Measurements from ENCODE around the gene ZBTB21.
A peak's percentile ranks its signal among the peaks of the same experiment; 100 is the strongest.

The ZBTB21 gene

GRCh38 chr21:41992576-41992975 lies 17.6 kb downstream of the ZBTB21 start:
- DNase-seq (ENCODE audit: low read depth): peak; percentile 14

- DNase-seq (ENCODE audit: low read depth): no peak
Observed at GRCh38 chr21:41991659-41992058, 18.5 kb downstream of the ZBTB21 start.

DNA sequence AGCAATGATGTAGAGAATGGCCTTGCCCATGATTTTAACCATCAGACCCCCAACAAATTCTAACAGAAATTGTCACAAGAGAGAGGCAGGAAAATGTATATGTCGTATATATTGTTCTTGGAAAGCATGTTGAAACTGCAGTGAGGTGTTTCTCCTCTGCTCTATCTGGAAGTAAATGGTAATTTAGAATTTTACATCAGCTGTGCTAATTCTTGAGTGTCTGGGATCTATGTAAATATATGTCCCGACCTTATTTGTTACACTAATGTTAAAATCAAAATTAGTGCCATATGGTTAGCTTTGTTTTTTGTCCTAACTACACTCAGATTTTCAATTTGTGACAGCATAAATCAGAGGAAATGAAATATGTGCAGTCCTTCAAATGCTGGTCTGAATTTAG lies 20.5 kb downstream of the ZBTB21 start:
- DNase-seq (ENCODE audit: low read depth): no peak

GRCh38 chr21:41987310-41987709 lies 22.9 kb downstream of the ZBTB21 start:
- DNase-seq (ENCODE audit: low read depth): no peak

DNA sequence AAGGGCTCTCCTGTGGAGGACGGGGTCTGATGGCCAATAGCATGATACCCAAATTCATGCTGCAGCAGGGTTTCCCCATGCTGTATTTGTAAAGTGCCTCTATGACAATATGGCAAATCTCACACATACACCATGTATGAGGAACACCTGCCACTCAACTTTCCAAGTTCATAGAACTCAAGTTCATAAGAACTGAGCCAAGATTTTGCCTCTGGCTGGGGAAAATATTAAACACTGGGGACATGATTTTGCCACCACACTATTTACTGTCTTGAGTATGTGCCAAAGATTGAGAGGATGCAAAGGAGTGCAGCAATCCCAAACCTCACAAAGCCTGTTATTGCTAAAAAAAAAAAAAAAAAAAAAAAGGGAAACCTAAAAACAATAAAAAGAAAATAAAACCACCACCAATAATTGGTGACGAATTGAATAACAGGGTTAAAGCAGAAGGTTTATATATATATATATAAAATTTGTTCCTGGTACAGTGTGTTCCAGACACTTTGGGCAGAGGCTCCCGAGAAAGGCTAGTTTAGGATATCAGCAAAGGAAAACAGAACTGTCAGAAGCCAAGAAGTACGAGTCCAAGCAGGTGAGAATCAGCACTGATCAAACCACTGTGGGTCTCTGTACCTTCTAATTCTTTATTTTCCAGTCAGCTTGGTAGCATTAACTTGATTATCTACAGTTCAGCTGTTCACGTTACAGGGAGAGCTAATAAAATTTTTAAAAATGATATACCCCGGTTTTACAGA lies 24.3 kb downstream of the ZBTB21 start:
- no peak for DNase-seq (ENCODE audit: low read depth)

DNA sequence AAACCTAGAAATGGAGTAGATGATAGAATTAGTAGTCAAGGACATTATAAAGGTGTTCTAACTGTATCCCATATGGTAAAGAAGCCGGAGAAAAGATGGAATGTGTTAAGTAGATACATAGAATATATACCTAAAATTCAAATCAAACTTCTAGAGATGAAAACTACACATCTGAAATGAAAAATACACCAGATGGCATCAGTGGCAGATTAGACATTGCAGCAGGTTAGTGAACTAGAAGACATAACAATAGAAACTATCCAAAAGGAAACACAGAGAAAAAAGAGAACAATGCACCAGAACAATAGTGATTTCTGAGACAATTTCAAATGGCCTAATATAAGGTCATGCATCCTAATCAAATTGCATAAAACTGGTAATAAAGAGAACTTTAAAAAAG lies 26.9 kb downstream of the ZBTB21 start:
- no peak for DNase-seq (ENCODE audit: low read depth)

- peak; percentile 15 for DNase-seq (ENCODE audit: low read depth)
Observed at GRCh38 chr21:41980561-41980960, 29.6 kb downstream of the ZBTB21 start.

GRCh38 chr21:41979751-41980369 lies 30.3 kb downstream of the ZBTB21 start:
- no peak for DNase-seq (ENCODE audit: low read depth)

- DNase-seq (ENCODE audit: low read depth): no peak
Observed at GRCh38 chr21:41979335-41979734, 30.8 kb downstream of the ZBTB21 start.

GRCh38 chr21:41977034-41977950 lies 32.9 kb downstream of the ZBTB21 start:
- no peak for DNase-seq (ENCODE audit: low read depth)

- no peak for DNase-seq (ENCODE audit: low read depth)
Observed at GRCh38 chr21:41976611-41977010, 33.5 kb downstream of the ZBTB21 start.

DNA sequence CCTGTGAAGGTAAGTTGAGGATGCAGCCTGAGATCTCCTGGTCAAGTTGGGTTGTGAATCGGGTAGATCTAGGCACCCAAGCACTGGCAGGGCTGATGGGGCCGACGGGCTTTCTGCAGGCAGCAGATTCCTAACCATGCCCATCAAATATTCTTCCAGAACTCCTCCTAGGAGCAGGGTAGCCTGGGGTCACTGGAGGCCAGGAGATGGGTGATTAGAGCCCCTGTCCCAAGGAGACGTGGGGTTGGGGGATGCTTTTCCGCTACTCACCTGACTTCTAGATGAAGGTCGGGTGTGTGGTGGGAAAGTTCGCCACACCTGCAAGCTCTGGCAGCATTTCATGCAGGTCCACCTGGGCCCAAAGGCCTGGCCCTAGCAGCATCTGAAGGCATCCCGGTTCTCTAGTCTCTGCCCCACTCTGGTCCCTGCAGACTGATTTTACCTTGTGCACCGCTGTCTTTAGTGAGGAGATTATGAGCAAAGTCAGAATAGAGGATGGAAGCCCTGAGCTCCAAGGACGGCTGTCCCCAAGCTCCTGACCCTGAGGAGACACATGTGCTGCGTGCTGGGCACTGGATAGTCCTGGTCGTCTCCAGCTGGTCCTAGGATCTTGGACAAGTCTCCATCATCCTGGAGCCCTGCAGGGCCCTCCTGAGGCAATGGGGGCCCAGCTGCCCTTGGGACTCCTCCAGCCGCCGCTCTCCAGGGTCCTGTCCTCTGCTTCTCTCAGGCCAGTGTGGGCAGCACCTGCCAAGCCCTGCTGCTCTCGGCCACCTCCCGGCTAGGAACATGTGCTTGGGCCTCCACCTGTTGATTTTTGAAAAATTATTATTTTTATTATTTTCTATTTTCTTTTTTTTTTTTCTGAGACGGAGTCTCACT lies 34.5 kb downstream of the ZBTB21 start:
- peak; percentile 11 for DNase-seq (ENCODE audit: low read depth)

GRCh38 chr21:41974752-41975053 lies 35.5 kb downstream of the ZBTB21 start:
- no peak for DNase-seq (ENCODE audit: low read depth)

DNA sequence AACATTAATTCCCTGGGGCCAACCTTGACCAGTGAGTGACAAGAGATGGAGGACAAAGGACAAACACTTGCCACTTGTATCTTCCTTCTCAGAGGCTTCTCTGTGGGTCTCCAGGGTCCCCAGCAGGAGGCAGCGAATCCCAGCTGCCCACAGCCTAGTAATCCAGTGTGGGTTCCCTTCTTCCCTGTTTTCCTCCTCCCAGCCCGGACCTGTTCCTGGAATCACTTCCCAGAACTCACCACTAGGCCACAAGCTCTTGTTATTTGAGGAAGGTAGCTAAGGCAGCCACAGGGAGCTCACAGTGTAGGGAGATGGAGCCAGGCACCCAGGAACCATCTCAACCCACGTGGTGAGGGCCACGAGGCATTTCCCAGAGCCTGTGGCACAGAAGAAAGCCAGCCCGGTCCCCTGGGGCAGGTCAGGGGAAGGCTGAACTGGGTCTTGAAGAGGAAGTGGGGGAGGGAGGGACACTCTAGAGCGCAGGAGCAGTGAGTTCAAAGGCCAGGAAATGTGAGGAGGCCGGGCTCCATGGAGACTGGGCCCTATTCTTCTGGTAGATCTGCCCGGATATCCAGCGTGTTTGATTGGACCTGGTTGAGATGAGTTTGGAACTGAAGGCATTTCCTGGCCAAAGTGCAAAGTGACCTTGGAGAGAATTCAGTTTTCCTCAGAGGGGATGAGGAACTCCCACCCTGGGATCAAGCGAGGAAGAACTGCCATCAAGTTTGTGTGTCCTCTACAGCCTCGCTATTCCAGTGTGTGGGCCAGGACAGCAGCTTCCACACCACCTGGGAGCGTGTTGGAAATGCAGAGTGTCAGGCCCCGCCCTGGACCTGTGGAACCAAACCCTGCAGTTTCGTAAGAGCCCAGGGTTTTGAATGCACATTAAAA lies 36.1 kb downstream of the ZBTB21 start:
- peak; percentile 35 for DNase-seq (ENCODE audit: low read depth)

GRCh38 chr21:41973427-41973831 lies 36.7 kb downstream of the ZBTB21 start:
- no peak for DNase-seq (ENCODE audit: low read depth)

DNA sequence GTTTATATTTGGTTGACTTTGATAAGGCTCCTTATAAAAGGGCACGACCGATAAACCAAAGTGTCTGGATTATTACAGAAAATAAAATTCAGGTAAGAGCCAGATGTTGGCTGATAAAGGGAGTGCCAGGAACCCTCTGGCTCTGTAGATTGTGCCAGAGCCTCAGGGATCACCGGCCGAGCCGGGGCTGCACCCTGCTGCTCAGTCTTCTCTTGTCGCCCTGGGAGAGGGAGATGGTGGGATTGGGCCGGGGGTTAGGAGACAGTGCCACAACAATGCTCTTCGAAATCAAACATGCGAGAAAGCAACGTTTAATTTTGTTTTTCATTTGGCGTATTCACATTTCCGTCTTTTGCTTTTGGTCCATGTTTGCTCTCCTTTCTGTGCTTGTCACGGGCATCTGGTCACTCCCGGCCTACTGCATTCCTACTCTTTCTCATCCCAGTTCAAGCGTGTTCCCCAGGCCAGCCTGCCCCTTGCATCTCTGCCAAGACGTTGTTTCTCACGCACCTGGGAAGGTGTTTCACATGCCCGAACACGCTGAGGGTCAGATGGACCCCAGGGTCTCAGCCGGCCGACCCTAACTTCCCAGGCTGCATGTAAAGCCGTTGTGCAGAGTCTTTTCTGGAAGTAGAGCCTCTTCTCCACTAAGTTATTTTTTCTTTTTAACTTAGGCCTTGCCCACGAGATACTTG lies 37.5 kb downstream of the ZBTB21 start:
- no peak for DNase-seq (ENCODE audit: low read depth)

GRCh38 chr21:41971891-41972290 lies 38.3 kb downstream of the ZBTB21 start:
- no peak for DNase-seq (ENCODE audit: low read depth)

GRCh38 chr21:41970751-41971653 lies 39.2 kb downstream of the ZBTB21 start:
- DNase-seq (ENCODE audit: low read depth): no peak

GRCh38 chr21:41970106-41970391 lies 40.1 kb downstream of the ZBTB21 start:
- no peak for DNase-seq (ENCODE audit: low read depth)
